Mesenchymal stem cell (in vitro differentiated cells and primary cell): ENCODE measurements around the gene KAT2A.

Experiments used
- DNase-seq: peaks from one replicate; pipeline ENCODE4 v3.0.0-alpha.2; 2013
- H2AFZ ChIP-seq: one replicate; pipeline ENCODE4 v1.6.1; 2013; ENCODE audit warnings: low read depth, mild to moderate bottlenecking, control low read depth, inconsistent platforms, low read length, moderate library complexity
- H2AK5ac ChIP-seq: 2 replicates; pipeline ENCODE4 v1.6.1; 2013; ENCODE audit warnings: low read length, moderate library complexity, mild to moderate bottlenecking, inconsistent platforms; ENCODE audit not compliant: severe bottlenecking
- H2BK120ac ChIP-seq: one replicate; pipeline ENCODE4 v1.6.1; 2013; ENCODE audit warnings: low read depth, mild to moderate bottlenecking, inconsistent platforms, low read length, moderate library complexity
- H2BK12ac ChIP-seq, 2 experiments: one replicate each; pipeline ENCODE4 v1.6.1; 2013; ENCODE audit warnings: inconsistent platforms in 2 of 2, low read length in 2 of 2, mild to moderate bottlenecking in 2 of 2, moderate library complexity in 2 of 2, control low read depth in 1 of 2
- H2BK15ac ChIP-seq: one replicate; pipeline ENCODE4 v1.6.1; 2013; ENCODE audit warnings: mild to moderate bottlenecking, low read depth, inconsistent platforms; ENCODE audit not compliant: poor library complexity, severe bottlenecking
- H2BK5ac ChIP-seq: 2 replicates; pipeline ENCODE4 v1.6.1; 2013; ENCODE audit warnings: low read depth, mild to moderate bottlenecking, low read length, control low read depth, inconsistent platforms; ENCODE audit not compliant: poor library complexity, severe bottlenecking
- H3K14ac ChIP-seq, 2 experiments: one replicate each; pipeline ENCODE4 v1.6.1; 2013; ENCODE audit warnings: inconsistent platforms in 2 of 2, low read length in 2 of 2, control low read depth in 1 of 2, mild to moderate bottlenecking in 1 of 2, moderate library complexity in 1 of 2
- H3K18ac ChIP-seq, 2 experiments: one replicate each; pipeline ENCODE4 v1.6.1; 2013; ENCODE audit warnings: inconsistent platforms in 2 of 2, low read length in 2 of 2, control low read depth in 1 of 2, low read depth in 1 of 2, mild to moderate bottlenecking in 1 of 2
- H3K23ac ChIP-seq, 2 experiments: one replicate each; pipeline ENCODE4 v1.6.1; 2013; ENCODE audit warnings: inconsistent platforms in 2 of 2, low read length in 2 of 2, mild to moderate bottlenecking in 2 of 2, moderate library complexity in 2 of 2, control low read depth in 1 of 2
- H3K27ac ChIP-seq: 2 replicates; pipeline ENCODE4 v1.5.1; 2013; ENCODE audit warnings: mild to moderate bottlenecking, moderate library complexity, low read length, control low read depth, inconsistent platforms; ENCODE audit not compliant: poor library complexity, severe bottlenecking
- H3K27me3 ChIP-seq, 2 experiments: 2 replicates each; pipeline versions ENCODE4 v1.6.1 to v1.7.0; 2013; ENCODE audit warnings: low read length in 2 of 2, mild to moderate bottlenecking in 2 of 2, moderate library complexity in 2 of 2, control low read depth in 1 of 2, inconsistent platforms in 1 of 2; ENCODE audit not compliant: control insufficient read depth in 1 of 2, insufficient read depth in 1 of 2
- H3K36me3 ChIP-seq, 2 experiments: 2 replicates each; pipeline versions ENCODE4 v1.6.1 to v1.7.0; 2013; ENCODE audit warnings: low read length in 2 of 2, control low read depth in 1 of 2, inconsistent platforms in 1 of 2, low read depth in 1 of 2, mild to moderate bottlenecking in 1 of 2; ENCODE audit not compliant: insufficient read depth in 2 of 2, control insufficient read depth in 1 of 2
- H3K4ac ChIP-seq, 2 experiments: one replicate each; pipeline ENCODE4 v1.6.1; 2013; ENCODE audit warnings: inconsistent platforms in 2 of 2, low read length in 2 of 2, mild to moderate bottlenecking in 2 of 2, moderate library complexity in 2 of 2, control low read depth in 1 of 2, low read depth in 1 of 2
- H3K4me1 ChIP-seq: 2 replicates; pipeline ENCODE4 v1.6.1; 2013; ENCODE audit warnings: low read depth, low read length, control low read depth; ENCODE audit not compliant: control insufficient read depth, insufficient read depth
- H3K4me2 ChIP-seq: 2 replicates; pipeline ENCODE4 v1.6.1; 2013; ENCODE audit warnings: low read length, mild to moderate bottlenecking, inconsistent platforms; ENCODE audit not compliant: poor library complexity, severe bottlenecking
- H3K4me3 ChIP-seq, 2 experiments: 2 replicates each; pipeline versions ENCODE4 v1.5.1 to v1.7.0; 2013; ENCODE audit warnings: low read length in 2 of 2, mild to moderate bottlenecking in 2 of 2, control low read depth in 1 of 2, low read depth in 1 of 2; ENCODE audit not compliant: insufficient read depth in 1 of 2
- H3K79me1 ChIP-seq: replicated peaks from 2 replicates; pipeline ENCODE4 v1.6.1; 2013; ENCODE audit warnings: mild to moderate bottlenecking, control low read depth, low read length, inconsistent platforms; ENCODE audit not compliant: poor library complexity, severe bottlenecking
- H3K9ac ChIP-seq: 2 replicates; pipeline ENCODE4 v1.7.0; 2013; ENCODE audit warnings: mild to moderate bottlenecking, low read length, moderate library complexity
- H3K9me3 ChIP-seq: 2 replicates; pipeline ENCODE4 v1.7.0; 2013; ENCODE audit warnings: mild to moderate bottlenecking, low read length; ENCODE audit not compliant: control insufficient read depth
- H4K8ac ChIP-seq: one replicate; pipeline ENCODE4 v1.6.1; 2013; ENCODE audit warnings: inconsistent platforms, mild to moderate bottlenecking, low read length, moderate library complexity
- H4K91ac ChIP-seq: one replicate; pipeline ENCODE4 v1.6.1; 2013; ENCODE audit warnings: mild to moderate bottlenecking, low read length, inconsistent platforms
- WGBS: methylation state at CpG from one replicate; pipeline ENCODE4 v1.1.7; 2013; ENCODE audit warnings: mixed read lengths; 5-methylcytosine and 5-hydroxymethylcytosine counted together

KAT2A gene

GRCh38 chr17:42165751-42166150, 44.6 kb upstream of the KAT2A start:
- Histone ChIP-seq H3K4ac (no peak overlapping the region), H2BK120ac (no peak overlapping the region)
- WGBS: 86% methylated on average over 6 of the region's 6 CpGs

GRCh38 chr17:42163696-42164407, 42.7 kb upstream of the KAT2A start:
- no peak overlapping the region for H3K14ac ChIP-seq
- H3K4ac ChIP-seq: no peak overlapping the region
- H2BK15ac ChIP-seq: no peak overlapping the region
- no peak overlapping the region for H3K18ac ChIP-seq
- no peak overlapping the region for H4K8ac ChIP-seq
- H3K4me3 ChIP-seq: no peak overlapping the region
- H3K9me3 ChIP-seq: no peaks in the 10 kb centered on the region
- no peak overlapping the region for H3K9ac ChIP-seq
- no peak overlapping the region for H2BK120ac ChIP-seq
- no peak for DNase-seq
- no peak overlapping the region for H2BK5ac ChIP-seq
- H3K23ac ChIP-seq: no peak overlapping the region
- WGBS: 83% methylated on average over 14 of the region's 22 CpGs
- no peaks in the 10 kb centered on the region for H3K79me1 ChIP-seq
- H4K91ac ChIP-seq: no peak overlapping the region
- no peaks in the 10 kb centered on the region for H3K4me1 ChIP-seq
- no peak overlapping the region for H3K4me2 ChIP-seq
- H2BK12ac ChIP-seq: no peak overlapping the region
- peaks cover 0 to 16% of the 10 kb centered on the region in 2 experiments for H3K27me3 ChIP-seq
- no peak overlapping the region for H2AFZ ChIP-seq
- no peaks in the 10 kb centered on the region for H3K36me3 ChIP-seq
- no peak overlapping the region for H3K27ac ChIP-seq
- no peak overlapping the region for H2AK5ac ChIP-seq

More at GRCh38 chr17:42165751-42166150, 44.6 kb upstream of the KAT2A start:
- no peak overlapping the region for H4K91ac ChIP-seq
- no peak overlapping the region for H3K4me2 ChIP-seq
- H3K18ac ChIP-seq: no peak overlapping the region
- H2BK15ac ChIP-seq: no peak overlapping the region
- no peak overlapping the region for H2AFZ ChIP-seq
- no peak for DNase-seq
- no peak overlapping the region for H3K27ac ChIP-seq
- no peak overlapping the region for H3K9ac ChIP-seq
- no peaks in the 10 kb centered on the region for H3K79me1 ChIP-seq
- H2AK5ac ChIP-seq: no peak overlapping the region
- no peak overlapping the region for H3K4me3 ChIP-seq
- H3K23ac ChIP-seq: no peak overlapping the region
- no peaks in the 10 kb centered on the region for H3K36me3 ChIP-seq
- peaks cover 5 to 24% of the 10 kb centered on the region in 2 experiments for H3K27me3 ChIP-seq
- H3K14ac ChIP-seq: no peak overlapping the region
- no peaks in the 10 kb centered on the region for H3K4me1 ChIP-seq
- no peaks in the 10 kb centered on the region for H3K9me3 ChIP-seq
- no peak overlapping the region for H2BK12ac ChIP-seq
- H4K8ac ChIP-seq: no peak overlapping the region
- H2BK5ac ChIP-seq: no peak overlapping the region

- no peak overlapping the region for H2BK5ac ChIP-seq
- no peak for DNase-seq
- H3K9me3 ChIP-seq: no peaks in the 10 kb centered on the region
- no peak overlapping the region for H4K8ac ChIP-seq
- no peaks in the 10 kb centered on the region for H3K36me3 ChIP-seq
- H4K91ac ChIP-seq: no peak overlapping the region
- H2AK5ac ChIP-seq: no peak overlapping the region
- no peak overlapping the region for H3K4me3 ChIP-seq
- H2BK15ac ChIP-seq: no peak overlapping the region
- no peaks in the 10 kb centered on the region for H3K79me1 ChIP-seq
- no peak overlapping the region for H3K14ac ChIP-seq
- H3K27me3 ChIP-seq: peaks cover 0 to 16% of the 10 kb centered on the region in 2 experiments
- 64% methylated on average over 8 of the region's 8 CpGs for WGBS
- H2AFZ ChIP-seq: no peak overlapping the region
- H3K4me2 ChIP-seq: no peak overlapping the region
- H2BK12ac ChIP-seq: no peak overlapping the region
- no peak overlapping the region for H3K18ac ChIP-seq
- no peak overlapping the region for H2BK120ac ChIP-seq
- H3K9ac ChIP-seq: no peak overlapping the region
- H3K4ac ChIP-seq: no peak overlapping the region
- no peak overlapping the region for H3K23ac ChIP-seq
- H3K27ac ChIP-seq: no peak overlapping the region
- no peaks in the 10 kb centered on the region for H3K4me1 ChIP-seq
Observed at GRCh38 chr17:42163113-42163512, 41.9 kb upstream of the KAT2A start.

GRCh38 chr17:42160531-42160910, 39.4 kb upstream of the KAT2A start:
- Histone ChIP-seq H3K14ac (no peak overlapping the region), H3K9me3 (no peaks in the 10 kb centered on the region), H2BK120ac (no peak overlapping the region), H3K4me2 (no peak overlapping the region), H3K27ac (no peak overlapping the region), H2BK12ac (no peak overlapping the region), H2BK5ac (no peak overlapping the region), H3K4ac (no peak overlapping the region), H3K4me1 (peaks cover 2% of the 10 kb centered on the region), H3K36me3 (no peaks in the 10 kb centered on the region), H2BK15ac (no peak overlapping the region), H4K8ac (no peak overlapping the region), H3K4me3 (no peak overlapping the region), H4K91ac (no peak overlapping the region), H2AK5ac (no peak overlapping the region), H2AFZ (no peak overlapping the region), H3K79me1 (peaks cover 1% of the 10 kb centered on the region), H3K9ac (no peak overlapping the region), H3K18ac (no peak overlapping the region), H3K23ac (no peak overlapping the region), H3K27me3 (peaks cover 0 to 15% of the 10 kb centered on the region in 2 experiments)
- DNase-seq: no peak
- WGBS: 88% methylated on average over 6 of the region's 7 CpGs
